Caco-2 (cell line): ENCODE measurements around the gene HCK. TPM values are rescaled to one million over a fixed set of nuclear protein-coding genes. Genes with fewer than 3 reads are reported as not detected.

Source experiments
- BruUV-seq: library from RNA; stranded (reverse); fragments of 400-500 nt; replicated peaks from 2 replicates; lab custom pipeline; 2021; lab: Mats Ljungman, UMichigan
- CTCF ChIA-PET: fragments of 300-600 bp; sonication (Branson Sonifier 250); formaldehyde crosslinking; loops from one replicate; lab custom pipeline; 2022; ENCODE audit warnings: antibody characterized with exemption; lab: Charles Lee
- POLR2A ChIA-PET: fragments of 300-600 bp; sonication (Branson Sonifier 250); formaldehyde crosslinking; loops from one replicate; lab custom pipeline; 2022; ENCODE audit warnings: antibody characterized with exemption; lab: Charles Lee
- DNase-seq, 2 experiments: peaks; one replicate each; pipeline versions ENCODE4 v3.0.0 to v3.0.0-alpha.2; 2020 to 2022
- H3K27me3 ChIP-seq: replicated peaks from 2 replicates; pipeline ENCODE4 v1.6.0; 2011; ENCODE audit warnings: low read length; ENCODE audit not compliant: control insufficient read depth, insufficient read depth
- H3K36me3 ChIP-seq: 2 replicates; pipeline ENCODE4 v1.5.1; 2011; ENCODE audit warnings: low read length; ENCODE audit not compliant: control insufficient read depth, insufficient read depth
- H3K4me1 ChIP-seq: fragments of 250-450 bp; sonication (Bioruptor Pico); 2 replicates; pipeline ENCODE4 v1.5.1; 2020; ENCODE audit warnings: mild to moderate bottlenecking
- H3K4me3 ChIP-seq: 2 replicates; pipeline ENCODE4 v1.5.1; 2011; ENCODE audit warnings: low read depth, mild to moderate bottlenecking, control low read depth, low read length
- H3K9me3 ChIP-seq: fragments of 250-450 bp; sonication (Bioruptor Pico); 2 replicates; pipeline ENCODE4 v1.5.1; 2020; ENCODE audit warnings: mild to moderate bottlenecking, moderate library complexity
- H3K27ac Mint-ChIP-seq: one replicate; pipeline ENCODE4 v1.8.0; 2022; ENCODE audit warnings: mixed read lengths; ENCODE audit not compliant: unreplicated experiment
- H3K27me3 Mint-ChIP-seq: one replicate; pipeline ENCODE4 v1.8.0; 2022; ENCODE audit warnings: mixed read lengths; ENCODE audit not compliant: insufficient read depth, unreplicated experiment
- H3K36me3 Mint-ChIP-seq: one replicate; pipeline ENCODE4 v1.8.0; 2022; ENCODE audit warnings: mild to moderate bottlenecking, mixed read lengths; ENCODE audit not compliant: insufficient read depth, unreplicated experiment
- H3K4me1 Mint-ChIP-seq: one replicate; pipeline ENCODE4 v1.8.0; 2022; ENCODE audit warnings: low read depth, mixed read lengths; ENCODE audit not compliant: unreplicated experiment
- H3K4me3 Mint-ChIP-seq: one replicate; pipeline ENCODE4 v1.8.0; 2022; ENCODE audit warnings: mild to moderate bottlenecking, moderate library complexity, mixed read lengths; ENCODE audit not compliant: unreplicated experiment
- H3K9me3 Mint-ChIP-seq: one replicate; pipeline ENCODE4 v1.8.0; 2022; ENCODE audit warnings: mixed read lengths; ENCODE audit not compliant: unreplicated experiment
- intact Hi-C: fragments of 100-400 bp; cut with micrococcal nuclease; formaldehyde crosslinking; loops from one replicate; pipeline ENCODE4 v1.10.0; 2022; ENCODE audit not compliant: unreplicated experiment
- total RNA-seq: library from RNA; stranded (reverse); gene quantifications from 2 replicates; pipeline ENCODE4 v1.2.3, GENCODE V29; 2022
- TF ChIP-seq, protein P1 (sequence below), 2 experiments: fragments of 200-600 bp in 1 of 2; IDR thresholded peaks; 1 replicate in 1 of 2; 2 replicates in 1 of 2; pipeline versions ENCODE4 v1.5.1 to v1.8.0; 2011 to 2022; ENCODE audit warnings: antibody characterized with exemption in 1 of 2, control low read depth in 1 of 2, inconsistent platforms in 1 of 2, low read depth in 1 of 2, low read length in 1 of 2, mild to moderate bottlenecking in 1 of 2, moderate library complexity in 1 of 2; ENCODE audit not compliant: insufficient read depth in 1 of 2, severe bottlenecking in 1 of 2, unreplicated experiment in 1 of 2

HCK gene
- total RNA-seq, 1 experiment from 2014 or later = not detected

DNA sequence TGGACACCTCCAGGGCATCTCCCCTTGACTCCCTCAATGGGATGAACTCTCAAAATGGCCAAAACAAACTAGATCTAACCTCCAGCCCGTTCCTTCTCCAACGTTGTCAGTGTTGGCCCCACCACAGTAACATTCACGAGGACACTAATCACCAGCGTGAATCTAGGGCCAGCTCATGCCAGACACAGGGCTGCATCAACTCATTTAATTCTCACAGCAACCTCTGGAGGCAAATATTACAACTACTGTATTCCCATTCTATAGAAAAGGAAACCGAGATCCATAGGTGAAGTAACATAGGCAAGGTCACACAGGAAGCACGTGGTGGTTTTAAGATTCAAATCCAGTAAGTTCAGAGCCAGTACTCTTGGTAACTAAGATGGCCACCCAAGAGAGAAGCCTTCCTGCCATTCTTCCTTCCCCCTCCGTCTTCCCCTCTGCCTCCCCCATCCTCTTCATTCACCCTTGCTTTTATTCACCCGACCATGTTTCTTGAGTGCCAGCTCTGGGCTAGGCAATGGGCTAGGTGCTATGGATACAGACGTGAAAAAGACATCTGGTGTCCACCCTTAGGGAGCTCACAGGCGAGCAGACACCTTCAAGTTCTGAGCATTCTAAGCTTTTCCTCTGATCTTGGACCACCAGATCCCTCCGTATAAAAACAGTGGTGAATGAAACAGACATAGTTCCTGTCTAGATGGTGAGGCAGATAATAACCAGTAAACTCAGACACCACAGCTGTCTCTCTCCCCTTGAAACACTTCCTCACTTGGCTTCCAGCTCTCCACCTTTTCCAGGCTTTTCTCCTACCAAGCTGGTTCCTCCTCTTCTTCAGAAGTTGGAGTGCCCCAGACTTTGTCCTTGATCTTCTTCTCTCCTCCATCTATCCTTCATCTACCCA is 32.2 kb upstream of the HCK start:
- Histone ChIP-seq H3K4me1 (peaks cover 12% of the 10 kb centered on the region), H3K4me3 (peak overlapping the region; percentile 79), H3K27me3 (peaks cover 13% of the 10 kb centered on the region), H3K36me3 (no peaks in the 10 kb centered on the region), H3K9me3 (no peaks in the 10 kb centered on the region)
- DNase-seq = no peak
- Mint-ChIP-seq H3K4me1 (peaks cover 13% of the 10 kb centered on the region), H3K27ac (no peak overlapping the region), H3K4me3 (peak overlapping the region; percentile 85), H3K27me3 (peaks cover 46% of the 10 kb centered on the region), H3K36me3 (peaks cover 6% of the 10 kb centered on the region), H3K9me3 (no peaks in the 10 kb centered on the region)
- CTCF ChIA-PET = interaction anchor here (0.7 to 2.2 kb wide), 3 partner anchors 9 to 11 kb away, joined by 3 to 17 read pairs (median 3); no protein-coding TSS in a partner anchor
- intact Hi-C loops = loop anchor here (2.0 to 5.0 kb wide), 4 partner anchors 53 to 197 kb away; partner anchors contain the start of genes PDRG1 and XKR7
- BruUV-seq = TSS peak; percentile 63
- POLR2A ChIA-PET = no interaction called here
- TF ChIP-seq, protein P1, sequence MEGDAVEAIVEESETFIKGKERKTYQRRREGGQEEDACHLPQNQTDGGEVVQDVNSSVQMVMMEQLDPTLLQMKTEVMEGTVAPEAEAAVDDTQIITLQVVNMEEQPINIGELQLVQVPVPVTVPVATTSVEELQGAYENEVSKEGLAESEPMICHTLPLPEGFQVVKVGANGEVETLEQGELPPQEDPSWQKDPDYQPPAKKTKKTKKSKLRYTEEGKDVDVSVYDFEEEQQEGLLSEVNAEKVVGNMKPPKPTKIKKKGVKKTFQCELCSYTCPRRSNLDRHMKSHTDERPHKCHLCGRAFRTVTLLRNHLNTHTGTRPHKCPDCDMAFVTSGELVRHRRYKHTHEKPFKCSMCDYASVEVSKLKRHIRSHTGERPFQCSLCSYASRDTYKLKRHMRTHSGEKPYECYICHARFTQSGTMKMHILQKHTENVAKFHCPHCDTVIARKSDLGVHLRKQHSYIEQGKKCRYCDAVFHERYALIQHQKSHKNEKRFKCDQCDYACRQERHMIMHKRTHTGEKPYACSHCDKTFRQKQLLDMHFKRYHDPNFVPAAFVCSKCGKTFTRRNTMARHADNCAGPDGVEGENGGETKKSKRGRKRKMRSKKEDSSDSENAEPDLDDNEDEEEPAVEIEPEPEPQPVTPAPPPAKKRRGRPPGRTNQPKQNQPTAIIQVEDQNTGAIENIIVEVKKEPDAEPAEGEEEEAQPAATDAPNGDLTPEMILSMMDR (IDR thresholded peaks at IDR 0.05; ENCODE audit: insufficient read depth in 1 of 2, low read depth in 1 of 2, low read length in 1 of 2, severe bottlenecking in 1 of 2, unreplicated experiment in 1 of 2) = no peak

DNA sequence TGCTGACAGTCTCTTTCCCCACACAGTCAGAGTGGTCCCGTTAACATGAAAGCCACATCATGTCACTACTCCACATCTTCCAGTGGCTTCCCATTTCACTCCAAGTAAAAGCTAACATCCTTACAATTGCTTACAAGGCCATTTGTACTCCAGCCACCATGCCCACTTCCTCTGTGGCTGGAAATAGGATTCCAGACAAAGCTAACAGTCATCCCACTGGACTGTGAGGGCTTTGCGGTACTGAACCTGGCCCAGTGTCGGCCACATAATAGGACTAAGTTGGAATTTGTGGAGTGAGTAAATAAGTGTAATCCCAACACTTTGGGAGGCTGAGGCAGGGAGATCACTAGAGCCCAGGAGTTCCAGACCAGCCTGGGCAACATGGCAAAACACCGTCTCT is 31.0 kb upstream of the HCK start:
- H3K9me3 Mint-ChIP-seq = no peaks in the 10 kb centered on the region
- Histone ChIP-seq H3K4me3 (no peak overlapping the region), H3K4me1 (peaks cover 12% of the 10 kb centered on the region), H3K27me3 (peaks cover 13% of the 10 kb centered on the region), H3K36me3 (no peaks in the 10 kb centered on the region), H3K9me3 (no peaks in the 10 kb centered on the region)
- no peak for DNase-seq
- no TSS peak for BruUV-seq
- no peak overlapping the region for H3K27ac Mint-ChIP-seq
- peaks cover 45% of the 10 kb centered on the region for H3K27me3 Mint-ChIP-seq
- ChIA-PET CTCF (interaction anchor here (1.1 to 2.6 kb wide), 2 partner anchors 10 to 69 kb away, joined by 3 to 11 read pairs; no protein-coding TSS in a partner anchor), POLR2A (interaction anchor here (0.7 kb wide), 1 partner anchor 86 kb away, joined by 4 read pairs; no protein-coding TSS in a partner anchor)
- no peak overlapping the region for H3K4me3 Mint-ChIP-seq
- intact Hi-C loops = no loop called here
- peaks cover 6% of the 10 kb centered on the region for H3K36me3 Mint-ChIP-seq
- peaks cover 13% of the 10 kb centered on the region for H3K4me1 Mint-ChIP-seq
- TF ChIP-seq, protein P1 (IDR thresholded peaks at IDR 0.05; ENCODE audit: insufficient read depth in 1 of 2, low read depth in 1 of 2, low read length in 1 of 2, severe bottlenecking in 1 of 2, unreplicated experiment in 1 of 2) = no peak

DNA sequence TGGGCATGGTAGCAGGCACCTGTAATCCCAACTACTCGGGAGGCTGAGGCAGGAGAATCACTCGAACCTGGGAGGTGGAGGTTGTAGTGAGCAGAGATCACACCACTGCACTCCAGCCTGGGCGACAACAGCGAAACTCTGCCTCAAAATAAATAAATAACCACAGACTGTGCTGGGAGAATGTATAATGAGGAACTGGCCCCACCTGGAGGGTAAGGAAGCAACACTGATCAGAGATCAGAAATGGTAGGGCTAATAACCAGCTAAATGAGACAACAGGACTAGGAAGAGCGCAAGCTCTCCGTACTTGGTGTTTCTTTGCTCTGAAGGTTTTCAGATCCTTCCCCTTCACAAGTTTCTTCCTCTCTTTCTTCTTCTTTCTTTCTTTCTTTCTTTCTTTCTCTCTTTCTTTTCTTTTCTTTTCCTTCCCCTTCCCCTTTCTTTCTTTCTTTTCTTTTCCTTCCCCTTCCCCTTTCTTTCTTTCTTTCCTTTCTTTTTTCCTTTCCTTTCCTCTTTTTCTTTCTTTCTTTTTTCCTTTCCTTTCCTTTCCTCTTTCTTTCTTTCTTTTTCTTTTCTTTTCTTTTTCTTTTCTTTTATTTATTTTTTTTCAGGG is 27.3 kb upstream of the HCK start:
- Histone ChIP-seq H3K4me1 (peaks cover 2% of the 10 kb centered on the region; the same call in 1 of the 2 replicates), H3K27me3 (peaks cover 10% of the 10 kb centered on the region), H3K4me3 (no peak overlapping the region), H3K9me3 (no peaks in the 10 kb centered on the region), H3K36me3 (no peaks in the 10 kb centered on the region)
- peaks cover 8% of the 10 kb centered on the region for H3K4me1 Mint-ChIP-seq
- ChIA-PET POLR2A (no interaction called here), CTCF (interaction anchor here (0.6 to 1.5 kb wide), 4 partner anchors 73 to 202 kb away, joined by 3 read pairs; partner anchors contain the start of gene PDRG1)
- H3K27ac Mint-ChIP-seq = no peak overlapping the region
- intact Hi-C loops = no loop called here
- no peak overlapping the region for H3K4me3 Mint-ChIP-seq
- H3K36me3 Mint-ChIP-seq = no peaks in the 10 kb centered on the region
- TF ChIP-seq, protein P1 (IDR thresholded peaks at IDR 0.05; ENCODE audit: insufficient read depth in 1 of 2, low read depth in 1 of 2, low read length in 1 of 2, severe bottlenecking in 1 of 2, unreplicated experiment in 1 of 2) = peak in 1 of 2 experiments; percentile 18
- peaks cover 40% of the 10 kb centered on the region for H3K27me3 Mint-ChIP-seq
- H3K9me3 Mint-ChIP-seq = no peaks in the 10 kb centered on the region
- DNase-seq = no peak
- BruUV-seq = no TSS peak
